Effector memory CD4-positive, alpha-beta T cell (primary cell): ENCODE measurements around the gene C8B.

Source experiments
- DNase-seq, 3 donors: peaks; one replicate each; pipeline ENCODE4 v3.0.0-alpha.2; 2020
- H3K27ac ChIP-seq: 2 replicates; pipeline ENCODE4 v1.7.0; 2013; ENCODE audit warnings: mild to moderate bottlenecking, low read length, moderate library complexity; ENCODE audit not compliant: insufficient read depth, poor library complexity, severe bottlenecking
- H3K27me3 ChIP-seq: replicated peaks from 2 replicates; pipeline ENCODE4 v1.7.0; 2013; ENCODE audit warnings: mild to moderate bottlenecking, low read length; ENCODE audit not compliant: insufficient read depth, control insufficient read depth, poor library complexity, severe bottlenecking
- H3K36me3 ChIP-seq: 2 replicates; pipeline ENCODE4 v1.7.0; 2013; ENCODE audit warnings: mild to moderate bottlenecking, low read length, moderate library complexity; ENCODE audit not compliant: control insufficient read depth, insufficient read depth
- H3K4me1 ChIP-seq: 2 replicates; pipeline ENCODE4 v1.7.0; 2013; ENCODE audit warnings: low read length, mild to moderate bottlenecking; ENCODE audit not compliant: control insufficient read depth, insufficient read depth, poor library complexity, severe bottlenecking
- H3K4me3 ChIP-seq: 2 replicates; pipeline ENCODE4 v1.7.0; 2013; ENCODE audit warnings: low read length, low read depth, mild to moderate bottlenecking; ENCODE audit not compliant: insufficient read depth, poor library complexity, severe bottlenecking
- H3K9me3 ChIP-seq: 2 replicates; pipeline ENCODE4 v1.7.0; 2013; ENCODE audit warnings: mild to moderate bottlenecking, low read length, moderate library complexity; ENCODE audit not compliant: control insufficient read depth

Gene C8B

DNA sequence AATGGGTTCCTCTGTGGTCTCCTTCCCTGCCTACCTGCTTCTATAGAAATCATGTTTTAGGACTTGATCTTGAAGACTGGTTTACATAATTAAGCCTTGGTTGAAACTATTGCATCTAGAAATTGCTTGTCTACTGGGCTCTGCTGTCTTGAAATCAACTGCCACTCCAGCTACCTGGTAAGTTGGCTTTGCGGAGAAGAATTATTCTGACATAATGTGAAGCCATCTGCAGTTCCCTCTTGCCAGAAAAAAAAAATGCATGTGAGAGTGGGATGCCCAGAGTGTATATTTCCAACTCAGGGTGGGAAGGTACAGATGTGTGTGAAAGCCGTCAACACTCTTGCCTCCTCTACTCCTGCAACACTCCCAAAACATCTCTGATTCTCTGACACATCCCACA is 27.2 kb downstream of the C8B start:
- Histone ChIP-seq H3K9me3 (no peaks in the 10 kb centered on the region), H3K36me3 (no peaks in the 10 kb centered on the region), H3K4me1 (no peaks in the 10 kb centered on the region), H3K4me3 (no peak overlapping the region), H3K27me3 (no peaks in the 10 kb centered on the region), H3K27ac (no peak overlapping the region)
- no peak for DNase-seq

DNA sequence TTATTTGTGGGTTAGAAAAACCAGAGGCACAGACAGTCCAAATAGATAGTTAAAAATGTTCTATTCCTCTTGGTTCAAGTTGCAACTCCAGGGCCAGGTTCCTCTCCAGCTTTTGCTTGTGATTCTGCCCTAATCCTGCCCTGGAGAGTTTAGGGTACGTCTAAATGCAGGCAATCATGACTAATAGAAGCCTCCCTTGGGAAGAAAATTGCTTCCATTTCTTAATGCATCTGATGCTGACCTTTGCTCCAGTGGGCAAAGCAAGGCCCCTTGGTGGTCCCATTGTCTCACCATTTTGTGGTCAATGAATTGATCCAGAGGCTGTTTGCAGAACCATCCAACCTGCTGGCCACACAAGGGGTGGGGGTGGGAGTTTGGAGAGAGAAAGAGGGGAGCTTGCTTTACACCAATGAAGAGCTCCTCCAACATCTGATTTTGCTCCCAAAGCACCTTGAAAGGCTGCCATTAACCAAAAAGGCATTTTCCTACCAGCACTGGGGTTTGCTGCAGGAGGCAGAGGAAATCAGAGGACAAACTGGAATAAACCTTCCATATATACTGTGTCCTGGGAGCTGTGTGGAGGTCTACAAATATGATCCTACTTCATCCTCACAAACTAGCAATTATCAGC is 31.3 kb downstream of the C8B start:
- Histone ChIP-seq H3K4me3 (no peak overlapping the region), H3K4me1 (no peaks in the 10 kb centered on the region), H3K9me3 (no peaks in the 10 kb centered on the region), H3K36me3 (no peaks in the 10 kb centered on the region), H3K27me3 (no peaks in the 10 kb centered on the region), H3K27ac (no peak overlapping the region)
- DNase-seq: no peak

GRCh38 chr1:56933606-56934005 is 32.2 kb downstream of the C8B start:
- no peaks in the 10 kb centered on the region for H3K36me3 ChIP-seq
- no peak overlapping the region for H3K27ac ChIP-seq
- H3K9me3 ChIP-seq: no peaks in the 10 kb centered on the region
- H3K4me1 ChIP-seq: no peaks in the 10 kb centered on the region
- no peak for DNase-seq
- H3K4me3 ChIP-seq: no peak overlapping the region
- no peaks in the 10 kb centered on the region for H3K27me3 ChIP-seq

DNA sequence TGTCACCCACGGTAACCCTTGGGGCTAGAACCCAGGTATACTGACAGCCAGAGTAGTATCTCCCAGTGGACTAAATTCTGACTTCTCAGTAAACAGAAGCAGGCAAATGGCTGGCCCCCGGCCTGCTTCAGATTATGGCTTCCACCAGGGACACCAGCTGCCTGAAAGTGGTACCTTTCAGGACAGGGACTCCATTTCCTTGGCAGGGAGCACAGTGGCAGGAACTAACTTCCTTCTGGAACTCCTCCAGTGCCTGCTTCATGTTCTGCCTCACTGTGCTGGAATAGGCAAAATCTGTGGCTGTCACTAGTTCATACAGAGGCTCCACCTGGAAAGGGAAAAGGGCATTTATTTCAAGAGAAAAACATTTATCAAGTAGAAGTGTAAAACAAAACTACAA is 32.7 kb downstream of the C8B start:
- H3K27ac ChIP-seq: no peak overlapping the region
- no peaks in the 10 kb centered on the region for H3K9me3 ChIP-seq
- H3K36me3 ChIP-seq: no peaks in the 10 kb centered on the region
- no peak overlapping the region for H3K4me3 ChIP-seq
- no peak for DNase-seq
- H3K4me1 ChIP-seq: no peaks in the 10 kb centered on the region
- H3K27me3 ChIP-seq: no peaks in the 10 kb centered on the region

- Histone ChIP-seq H3K27me3 (no peaks in the 10 kb centered on the region), H3K27ac (no peak overlapping the region), H3K9me3 (no peaks in the 10 kb centered on the region), H3K4me3 (no peak overlapping the region), H3K36me3 (no peaks in the 10 kb centered on the region), H3K4me1 (no peaks in the 10 kb centered on the region)
- no peak for DNase-seq
Measured at GRCh38 chr1:56931686-56932085, 34.1 kb downstream of the C8B start.

GRCh38 chr1:56931211-56931610 is 34.6 kb downstream of the C8B start:
- Histone ChIP-seq H3K36me3 (no peaks in the 10 kb centered on the region), H3K4me1 (no peaks in the 10 kb centered on the region), H3K27me3 (no peaks in the 10 kb centered on the region), H3K4me3 (no peak overlapping the region), H3K27ac (no peak overlapping the region), H3K9me3 (no peaks in the 10 kb centered on the region)
- DNase-seq: no peak

- no peaks in the 10 kb centered on the region for H3K9me3 ChIP-seq
- no peak for DNase-seq
- H3K4me3 ChIP-seq: no peak overlapping the region
- no peaks in the 10 kb centered on the region for H3K36me3 ChIP-seq
- no peak overlapping the region for H3K27ac ChIP-seq
- no peaks in the 10 kb centered on the region for H3K27me3 ChIP-seq
- no peaks in the 10 kb centered on the region for H3K4me1 ChIP-seq
Measured at GRCh38 chr1:56929492-56929891, 36.3 kb downstream of the C8B start.

DNA sequence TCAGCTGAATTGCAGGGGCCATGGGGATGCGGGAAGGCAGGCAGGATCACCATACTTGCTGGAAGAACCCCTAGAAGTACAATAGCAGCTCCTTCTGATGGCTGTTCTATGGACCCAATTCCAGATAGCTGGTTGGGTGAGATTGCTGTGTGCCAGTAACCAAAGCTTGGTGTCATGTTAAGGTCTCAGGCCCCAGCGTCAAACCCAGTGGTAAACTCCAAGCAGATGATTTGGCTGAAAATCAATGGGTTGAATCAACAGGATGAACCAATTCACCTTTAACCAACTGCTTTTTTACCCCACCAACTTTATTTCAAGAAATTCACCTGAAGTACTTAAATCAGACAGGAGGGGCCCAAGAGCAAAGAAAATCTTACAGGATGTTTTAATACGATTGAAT is 37.8 kb downstream of the C8B start:
- DNase-seq: no peak
- H3K36me3 ChIP-seq: no peaks in the 10 kb centered on the region
- H3K27me3 ChIP-seq: no peaks in the 10 kb centered on the region
- no peaks in the 10 kb centered on the region for H3K9me3 ChIP-seq
- no peak overlapping the region for H3K4me3 ChIP-seq
- H3K27ac ChIP-seq: no peak overlapping the region
- no peaks in the 10 kb centered on the region for H3K4me1 ChIP-seq

DNA sequence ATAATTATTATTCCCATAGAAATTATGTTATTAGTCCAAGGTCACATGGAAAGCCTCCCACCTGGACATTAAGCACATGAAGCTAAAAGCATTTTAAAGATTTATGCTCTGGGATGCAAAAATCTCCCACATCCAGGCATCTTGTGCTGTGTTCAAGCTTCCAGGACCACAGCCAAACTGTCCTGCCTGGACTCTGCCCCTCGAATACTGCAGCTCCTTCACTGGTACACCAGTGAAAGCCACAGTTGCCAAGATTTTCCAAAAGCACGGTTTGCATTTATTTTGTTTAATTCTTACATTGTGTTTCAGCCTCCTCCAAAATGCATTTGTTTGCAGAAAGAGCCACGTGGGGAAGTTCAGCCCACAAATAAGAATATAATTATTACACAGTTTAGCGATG is 38.6 kb downstream of the C8B start:
- DNase-seq: no peak
- Histone ChIP-seq H3K36me3 (no peaks in the 10 kb centered on the region), H3K27ac (no peak overlapping the region), H3K9me3 (no peaks in the 10 kb centered on the region), H3K27me3 (no peaks in the 10 kb centered on the region), H3K4me1 (no peaks in the 10 kb centered on the region), H3K4me3 (no peak overlapping the region)

- no peaks in the 10 kb centered on the region for H3K27me3 ChIP-seq
- H3K27ac ChIP-seq: no peak overlapping the region
- H3K4me3 ChIP-seq: no peak overlapping the region
- H3K36me3 ChIP-seq: no peaks in the 10 kb centered on the region
- no peak for DNase-seq
- H3K9me3 ChIP-seq: no peaks in the 10 kb centered on the region
- H3K4me1 ChIP-seq: no peaks in the 10 kb centered on the region
Measured at GRCh38 chr1:56925193-56925592, 40.6 kb downstream of the C8B start.
